Panc1 (cell line): ENCODE measurements around the gene ZFTA. TPM values are rescaled to one million over a fixed set of nuclear protein-coding genes. Genes with fewer than 3 reads are reported as not detected.
A peak's percentile ranks its signal among the peaks of the same experiment; 100 is the strongest.

Source experiments
- ATAC-seq: fragments of 200-7000 bp; cut with Tn5 transposase; 2 replicates; pipeline ENCODE4 v1.9.1; 2020; ENCODE audit warnings: mild to moderate bottlenecking, moderate library complexity
- BruUV-seq: library from RNA; stranded (reverse); fragments of 400-500 nt; replicated peaks from 2 replicates; lab custom pipeline; 2021; lab: Mats Ljungman, UMichigan
- CTCF ChIA-PET: fragments of 300-600 bp; sonication (Branson Sonifier 250); formaldehyde crosslinking; loops from one replicate; lab custom pipeline; 2022; ENCODE audit warnings: antibody characterized with exemption; lab: Charles Lee
- POLR2A ChIA-PET: fragments of 300-600 bp; sonication (Branson Sonifier 250); formaldehyde crosslinking; loops from one replicate; lab custom pipeline; 2022; ENCODE audit warnings: antibody characterized with exemption; lab: Charles Lee
- DNase-seq: peaks from one replicate; pipeline ENCODE4 v3.0.0-alpha.2; 2010; ENCODE audit warnings: low read depth, low spot score
- H3K27ac ChIP-seq: 2 replicates; pipeline ENCODE4 v1.5.1; 2011; ENCODE audit warnings: mild to moderate bottlenecking, low read length, inconsistent platforms
- H3K27me3 ChIP-seq: fragments of 200-500 bp; sonication (Bioruptor generic); 2 replicates; pipeline ENCODE4 v1.6.0; 2014; ENCODE audit warnings: low read length, inconsistent platforms; ENCODE audit not compliant: control insufficient read depth, insufficient read depth
- H3K36me3 ChIP-seq: fragments of 200-500 bp; sonication (Bioruptor generic); 2 replicates; pipeline ENCODE4 v1.5.1; 2014; ENCODE audit warnings: inconsistent platforms, mild to moderate bottlenecking, low read length, moderate library complexity; ENCODE audit not compliant: control insufficient read depth, insufficient read depth
- H3K4me1 ChIP-seq: 2 replicates; pipeline ENCODE4 v1.5.1; 2011; ENCODE audit warnings: inconsistent platforms, mild to moderate bottlenecking, low read length, moderate library complexity; ENCODE audit not compliant: control insufficient read depth, insufficient read depth
- H3K4me3 ChIP-seq, 2 experiments: 2 replicates each; pipeline ENCODE4 v1.5.1; 2011 to 2012; ENCODE audit warnings: low read depth in 2 of 2, low read length in 2 of 2, mild to moderate bottlenecking in 2 of 2, inconsistent platforms in 1 of 2, moderate library complexity in 1 of 2
- H3K9me3 ChIP-seq: fragments of 200-500 bp; sonication (Bioruptor generic); 2 replicates; pipeline ENCODE4 v1.5.1; 2014; ENCODE audit warnings: low read depth, mild to moderate bottlenecking, inconsistent platforms, low read length, moderate library complexity; ENCODE audit not compliant: control insufficient read depth, insufficient read depth
- POLR2AphosphoS5 ChIP-seq: IDR thresholded peaks from 2 replicates; pipeline ENCODE4 v1.6.1; 2012; ENCODE audit warnings: mild to moderate bottlenecking, low read depth, low read length, moderate library complexity
- REST ChIP-seq, 2 experiments: IDR thresholded peaks; 2 replicates each; pipeline ENCODE4 v1.6.1; 2011 to 2012; ENCODE audit warnings: low read depth in 2 of 2, control low read depth in 1 of 2, low read length in 1 of 2, mild to moderate bottlenecking in 1 of 2, moderate library complexity in 1 of 2; ENCODE audit not compliant: insufficient read depth in 1 of 2
- SIN3A ChIP-seq: IDR thresholded peaks from 2 replicates; pipeline ENCODE4 v1.6.1; 2012; ENCODE audit warnings: low read depth, mild to moderate bottlenecking, low read length, moderate library complexity, borderline replicate concordance; ENCODE audit not compliant: insufficient read depth
- TCF7L2 ChIP-seq: IDR thresholded peaks from 2 replicates; pipeline ENCODE4 v1.6.1; 2011; ENCODE audit warnings: mild to moderate bottlenecking, low read depth, low read length, inconsistent platforms
- in situ Hi-C: cut with HindIII; loops from 2 replicates; pipeline ENCODE4 v1.10.0; 2016; ENCODE audit warnings: low sequenced_read_pairs, low pct_unique_long_range_greater_than_20kb
- intact Hi-C: fragments of 100-400 bp; cut with micrococcal nuclease; formaldehyde crosslinking; loops from one replicate; pipeline ENCODE4 v1.10.0; 2022; ENCODE audit not compliant: unreplicated experiment
- total RNA-seq: library from RNA; stranded (reverse); gene quantifications from one replicate; pipeline ENCODE4 v1.2.1, GENCODE V29; 2021; ENCODE audit not compliant: unreplicated experiment
- TF ChIP-seq, protein P1 (sequence below): fragments of 450-650 bp; IDR thresholded peaks from 2 replicates; pipeline ENCODE4 v1.5.1; 2017; ENCODE audit warnings: mild to moderate bottlenecking

Gene ZFTA
- total RNA-seq, 1 experiment from 2014 or later: 16.1 TPM

DNA sequence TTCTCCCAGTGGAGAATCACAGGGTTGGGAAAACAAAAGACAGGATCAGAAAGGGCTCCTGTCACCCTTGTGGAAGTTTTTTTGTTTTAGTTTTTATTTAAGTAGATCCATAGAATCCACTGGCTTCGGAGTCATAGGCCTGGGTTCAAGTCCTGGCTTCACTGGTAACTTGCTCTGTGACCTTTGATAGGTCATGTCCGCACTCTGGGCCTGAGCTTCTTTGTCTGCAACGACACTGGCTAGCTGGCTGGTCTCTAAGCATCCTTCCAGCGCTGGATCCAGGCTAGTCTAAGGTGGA lies 1.4 kb downstream of the ZFTA start:
- ChIA-PET CTCF (interaction anchor here (0.6 to 0.7 kb wide), 3 partner anchors 30 to 179 kb away, joined by 3 to 11 read pairs (median 4); no protein-coding TSS in a partner anchor), POLR2A (interaction anchor here (0.7 kb wide), 1 partner anchor 173 kb away, joined by 3 read pairs; no protein-coding TSS in a partner anchor)
- Histone ChIP-seq H3K36me3 (peaks cover 4% of the 10 kb centered on the region; the same call in 1 of the 2 replicates), H3K4me3 (peak overlapping the region; percentile 77 to 85), H3K9me3 (no peaks in the 10 kb centered on the region), H3K4me1 (peaks cover 15% of the 10 kb centered on the region), H3K27me3 (no peaks in the 10 kb centered on the region), H3K27ac (peak overlapping the region; percentile 79; the same call in 1 of the 2 replicates)
- ATAC-seq: peak; percentile 46
- intact Hi-C loops: loop anchor here (10.0 kb wide), 1 partner anchor 68 kb away; the partner anchor contains the start of gene MARK2
- DNase-seq: no peak
- no TSS peak for BruUV-seq
- TF ChIP-seq REST (IDR thresholded peaks at IDR 0.05; ENCODE audit: insufficient read depth in 1 of 2, low read depth in 2 of 2, low read length in 1 of 2) (no peak), SIN3A (no peak), TCF7L2 (no peak), POLR2AphosphoS5 (no peak)
- TF ChIP-seq, protein P1, sequence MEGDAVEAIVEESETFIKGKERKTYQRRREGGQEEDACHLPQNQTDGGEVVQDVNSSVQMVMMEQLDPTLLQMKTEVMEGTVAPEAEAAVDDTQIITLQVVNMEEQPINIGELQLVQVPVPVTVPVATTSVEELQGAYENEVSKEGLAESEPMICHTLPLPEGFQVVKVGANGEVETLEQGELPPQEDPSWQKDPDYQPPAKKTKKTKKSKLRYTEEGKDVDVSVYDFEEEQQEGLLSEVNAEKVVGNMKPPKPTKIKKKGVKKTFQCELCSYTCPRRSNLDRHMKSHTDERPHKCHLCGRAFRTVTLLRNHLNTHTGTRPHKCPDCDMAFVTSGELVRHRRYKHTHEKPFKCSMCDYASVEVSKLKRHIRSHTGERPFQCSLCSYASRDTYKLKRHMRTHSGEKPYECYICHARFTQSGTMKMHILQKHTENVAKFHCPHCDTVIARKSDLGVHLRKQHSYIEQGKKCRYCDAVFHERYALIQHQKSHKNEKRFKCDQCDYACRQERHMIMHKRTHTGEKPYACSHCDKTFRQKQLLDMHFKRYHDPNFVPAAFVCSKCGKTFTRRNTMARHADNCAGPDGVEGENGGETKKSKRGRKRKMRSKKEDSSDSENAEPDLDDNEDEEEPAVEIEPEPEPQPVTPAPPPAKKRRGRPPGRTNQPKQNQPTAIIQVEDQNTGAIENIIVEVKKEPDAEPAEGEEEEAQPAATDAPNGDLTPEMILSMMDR: no peak
- in situ Hi-C loops: no loop called here

DNA sequence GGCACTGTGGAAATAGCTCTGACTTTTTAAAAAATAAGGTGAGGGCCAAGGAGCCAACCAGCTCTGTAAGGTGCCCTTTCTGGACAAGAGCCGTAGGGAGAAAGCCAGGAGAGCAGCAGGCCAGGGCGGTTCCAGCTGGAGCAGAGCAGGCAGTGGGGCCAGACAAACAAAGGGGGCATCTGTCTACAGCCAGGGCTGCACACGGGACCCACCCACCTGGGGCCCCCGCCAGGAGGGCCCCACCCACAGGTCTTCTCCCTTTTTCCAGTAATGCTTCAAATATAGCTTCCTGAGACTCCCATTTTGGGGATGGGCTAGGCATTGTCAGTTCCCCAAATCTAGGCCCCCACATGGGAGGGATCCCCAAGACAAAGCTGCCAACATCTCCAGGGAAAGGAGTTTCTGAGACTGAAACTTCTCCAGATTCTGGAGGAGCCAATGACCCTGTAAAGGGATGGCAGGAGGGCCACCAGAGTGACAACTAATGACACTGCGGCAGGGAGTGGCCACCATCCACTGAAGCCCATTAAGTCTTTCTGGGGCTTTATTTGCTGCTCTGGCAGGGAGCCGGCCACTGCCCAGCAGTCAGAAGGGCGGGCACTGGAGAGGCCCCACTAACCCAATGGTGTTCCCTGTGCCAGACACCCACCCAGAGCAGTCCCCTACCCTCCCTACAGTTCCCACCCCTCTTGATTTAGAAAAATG lies 1.9 kb downstream of the ZFTA start:
- Histone ChIP-seq H3K36me3 (peaks cover 4% of the 10 kb centered on the region; the same call in 1 of the 2 replicates), H3K9me3 (no peaks in the 10 kb centered on the region), H3K4me3 (peak overlapping the region; percentile 77 to 85), H3K27ac (no peak overlapping the region), H3K27me3 (no peaks in the 10 kb centered on the region), H3K4me1 (peaks cover 15% of the 10 kb centered on the region)
- DNase-seq: no peak
- ChIA-PET CTCF (interaction anchor here (0.7 kb wide), 2 partner anchors 91 to 95 kb away, joined by 3 to 4 read pairs; no protein-coding TSS in a partner anchor), POLR2A (interaction anchor here (0.7 kb wide), 1 partner anchor 173 kb away, joined by 3 read pairs; no protein-coding TSS in a partner anchor)
- no TSS peak for BruUV-seq
- TF ChIP-seq SIN3A: no peak
- in situ Hi-C loops (no loop called here), intact Hi-C loops (loop anchor here (10.0 kb wide), 1 partner anchor 68 kb away; the partner anchor contains the start of gene MARK2)
- ATAC-seq: no peak
